ENCODE measurements around the gene ZNF396.

- TF ChIP-seq FOXP1 (CRISPR knock-in tag; IDR thresholded peaks at IDR 0.05; ENCODE audit: borderline replicate concordance) (no peak), CTCF (IDR thresholded peaks at IDR 0.05) (no peak), USF1 (CRISPR knock-in tag; IDR thresholded peaks at IDR 0.05) (no peak), FOXJ3 (CRISPR knock-in tag; IDR thresholded peaks at IDR 0.05; ENCODE audit: borderline replicate concordance) (no peak), JAZF1 (CRISPR knock-in tag; IDR thresholded peaks at IDR 0.05) (no peak)
Observed at GRCh38 chr18:35371412-35372195, 5.5 kb downstream of the ZNF396 start.
